Sigmoid colon (tissue), 4 donors: ENCODE data around the gene CNTNAP5.

Experiments
- EP300 ChIP-seq, 4 donors: sonication (generic); formaldehyde crosslinking; IDR thresholded peaks; one replicate each; pipeline ENCODE4 v1.6.1; 2017; ENCODE audit warnings: antibody characterized with exemption in 4 of 4
- POLR2A ChIP-seq, 2 donors: fragments of 450-650 bp; IDR thresholded peaks; one replicate each; pipeline ENCODE4 v1.6.1; 2016; ENCODE audit warnings: antibody characterized with exemption in 2 of 2, mild to moderate bottlenecking in 2 of 2, moderate library complexity in 2 of 2
- POLR2AphosphoS5 ChIP-seq, 4 donors: sonication (generic); formaldehyde crosslinking; IDR thresholded peaks; one replicate each; pipeline ENCODE4 v1.6.1; 2017; ENCODE audit warnings: antibody characterized with exemption in 4 of 4
- TF ChIP-seq, protein P1 (sequence below), 4 experiments: fragments of 450-650 bp in 3 of 4; fragments of 200-600 bp in 1 of 4; IDR thresholded peaks; one replicate each; pipeline ENCODE4 v1.5.1; 2016 to 2019; ENCODE audit warnings: antibody characterized with exemption in 4 of 4, mild to moderate bottlenecking in 3 of 4, moderate library complexity in 2 of 4

DNA sequence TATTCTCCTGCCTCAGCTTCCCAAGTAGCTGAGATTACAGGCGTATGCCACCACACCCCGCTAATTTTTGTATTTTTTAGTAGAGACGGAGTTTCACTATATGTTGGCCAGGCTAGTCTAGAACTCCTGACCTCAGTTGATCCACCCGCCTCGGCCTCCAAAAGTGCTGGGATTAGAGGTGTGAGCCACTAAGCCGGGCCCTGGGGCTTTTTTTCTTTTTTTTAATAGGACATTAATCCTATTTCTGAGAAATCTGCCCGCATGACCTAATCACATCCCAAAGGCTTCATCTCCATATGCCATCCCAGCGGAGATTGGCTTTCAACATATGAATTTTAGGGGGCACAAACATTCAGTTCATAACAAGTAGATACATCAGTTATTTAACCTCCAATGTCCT is 128.6 kb downstream of the CNTNAP5 start:
- TF ChIP-seq POLR2AphosphoS5 (IDR thresholded peaks at IDR 0.05) (no peak), EP300 (IDR thresholded peaks at IDR 0.05) (no peak), POLR2A (IDR thresholded peaks at IDR 0.05) (no peak)
- TF ChIP-seq, protein P1, sequence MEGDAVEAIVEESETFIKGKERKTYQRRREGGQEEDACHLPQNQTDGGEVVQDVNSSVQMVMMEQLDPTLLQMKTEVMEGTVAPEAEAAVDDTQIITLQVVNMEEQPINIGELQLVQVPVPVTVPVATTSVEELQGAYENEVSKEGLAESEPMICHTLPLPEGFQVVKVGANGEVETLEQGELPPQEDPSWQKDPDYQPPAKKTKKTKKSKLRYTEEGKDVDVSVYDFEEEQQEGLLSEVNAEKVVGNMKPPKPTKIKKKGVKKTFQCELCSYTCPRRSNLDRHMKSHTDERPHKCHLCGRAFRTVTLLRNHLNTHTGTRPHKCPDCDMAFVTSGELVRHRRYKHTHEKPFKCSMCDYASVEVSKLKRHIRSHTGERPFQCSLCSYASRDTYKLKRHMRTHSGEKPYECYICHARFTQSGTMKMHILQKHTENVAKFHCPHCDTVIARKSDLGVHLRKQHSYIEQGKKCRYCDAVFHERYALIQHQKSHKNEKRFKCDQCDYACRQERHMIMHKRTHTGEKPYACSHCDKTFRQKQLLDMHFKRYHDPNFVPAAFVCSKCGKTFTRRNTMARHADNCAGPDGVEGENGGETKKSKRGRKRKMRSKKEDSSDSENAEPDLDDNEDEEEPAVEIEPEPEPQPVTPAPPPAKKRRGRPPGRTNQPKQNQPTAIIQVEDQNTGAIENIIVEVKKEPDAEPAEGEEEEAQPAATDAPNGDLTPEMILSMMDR (IDR thresholded peaks at IDR 0.05), result no peak
